ENCODE results near the gene FAM124B. TPM values are rescaled to one million over a fixed set of nuclear protein-coding genes. Genes with fewer than 3 reads are reported as not detected.

The FAM124B gene
- total RNA-seq, 2 donors from 2014 or later, result 0.37 to 0.42 TPM

DNA sequence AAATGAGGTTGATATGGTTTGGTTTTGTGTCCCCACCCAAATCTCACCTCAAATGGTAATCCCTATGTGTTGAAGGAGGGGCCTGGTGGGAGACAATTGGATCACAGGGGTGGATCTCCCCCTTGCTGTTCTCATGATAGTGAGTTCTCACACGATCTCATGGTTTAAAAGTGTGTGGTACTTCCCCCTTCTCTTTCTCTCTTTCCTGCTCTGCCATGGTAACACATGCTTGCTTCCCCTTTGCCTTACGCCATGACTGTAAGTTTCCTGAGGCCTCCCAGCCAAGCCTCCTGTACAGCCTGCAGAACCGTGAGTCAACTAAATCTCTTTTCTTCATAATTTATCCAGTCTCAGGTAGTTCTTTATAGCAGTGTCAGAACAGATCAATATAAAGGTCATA, 24.7 kb upstream of the FAM124B start:
- intact Hi-C loops (cut with DNase I), result no loop called here
- DNase-seq, result no peak
- no peak overlapping the region for H3K27ac ChIP-seq

DNA sequence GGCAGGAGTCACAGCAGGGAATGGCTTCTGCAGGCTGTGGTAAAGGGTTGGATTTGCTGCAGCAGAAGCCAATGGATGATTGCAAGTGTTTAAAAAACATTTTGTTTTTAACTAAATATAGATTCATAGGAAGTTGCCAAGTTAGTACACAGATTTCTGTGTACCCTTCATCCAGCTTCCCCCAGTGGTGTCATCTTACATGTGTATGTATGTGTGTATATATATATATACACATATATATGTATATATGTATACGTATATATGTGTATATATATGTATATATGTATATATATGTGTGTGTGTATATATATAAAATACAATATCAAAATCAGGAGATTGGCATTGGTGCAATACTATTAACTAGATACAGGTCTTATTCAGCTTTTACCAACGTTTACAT, 19.2 kb upstream of the FAM124B start:
- intact Hi-C loops (cut with DNase I), result no loop called here
- TF ChIP-seq CTCF (IDR thresholded peaks at IDR 0.05), result no peak

More for the DNA sequence above, 24.7 kb upstream of the FAM124B start:
- Histone ChIP-seq H3K9me3 (no peaks in the 10 kb centered on the region), H3K27me3 (no peaks in the 10 kb centered on the region), H3K9ac (ENCODE audit: low read depth in 2 of 2, low read length in 2 of 2) (no peak overlapping the region), H3K4me3 (no peak overlapping the region), H3K36me3 (no peaks in the 10 kb centered on the region), H3K4me1 (no peaks in the 10 kb centered on the region)
- TF ChIP-seq CTCF (IDR thresholded peaks at IDR 0.05), result no peak

GRCh38 chr2:224417947-224418346, 16.0 kb upstream of the FAM124B start:
- H3K36me3 ChIP-seq, result no peaks in the 10 kb centered on the region
- H3K9ac ChIP-seq (ENCODE audit: low read depth in 2 of 2, low read length in 2 of 2), result no peak overlapping the region
- no peaks in the 10 kb centered on the region for H3K4me1 ChIP-seq
- no peak overlapping the region for H3K27ac ChIP-seq
- intact Hi-C loops (cut with DNase I), result no loop called here
- no peaks in the 10 kb centered on the region for H3K27me3 ChIP-seq
- H3K4me3 ChIP-seq, result no peak overlapping the region
- H3K9me3 ChIP-seq, result no peaks in the 10 kb centered on the region
- DNase-seq, result no peak
- no peak for TF ChIP-seq CTCF (IDR thresholded peaks at IDR 0.05)

More for the DNA sequence above, 19.2 kb upstream of the FAM124B start:
- Histone ChIP-seq H3K4me1 (no peaks in the 10 kb centered on the region), H3K9me3 (no peaks in the 10 kb centered on the region), H3K4me3 (no peak overlapping the region), H3K9ac (ENCODE audit: low read depth in 2 of 2, low read length in 2 of 2) (no peak overlapping the region), H3K36me3 (no peaks in the 10 kb centered on the region), H3K27ac (no peak overlapping the region), H3K27me3 (no peaks in the 10 kb centered on the region)
- no peak for DNase-seq

DNA sequence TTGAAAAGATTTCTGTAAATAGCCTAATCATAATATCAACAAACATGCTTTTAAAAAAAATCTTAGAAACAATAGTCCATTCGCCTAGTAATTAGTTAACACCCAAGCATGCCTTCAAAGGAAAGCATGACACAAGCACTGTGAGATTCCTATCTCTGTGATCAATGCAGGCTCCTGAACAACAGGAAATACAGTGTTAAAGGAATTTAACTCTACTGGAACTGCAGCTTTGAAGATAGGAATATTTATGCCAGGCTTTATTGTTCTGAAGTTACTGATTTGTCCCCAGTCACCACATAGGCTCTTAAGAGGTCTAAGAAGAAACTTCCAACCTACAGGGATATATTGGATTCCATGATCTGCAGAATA, 15.4 kb upstream of the FAM124B start:
- no peak for TF ChIP-seq CTCF (IDR thresholded peaks at IDR 0.05)
- intact Hi-C loops (cut with DNase I), result no loop called here
- Histone ChIP-seq H3K27ac (no peak overlapping the region), H3K4me3 (no peak overlapping the region), H3K9me3 (no peaks in the 10 kb centered on the region), H3K4me1 (no peaks in the 10 kb centered on the region), H3K27me3 (no peaks in the 10 kb centered on the region), H3K36me3 (no peaks in the 10 kb centered on the region), H3K9ac (ENCODE audit: low read depth in 2 of 2, low read length in 2 of 2) (no peak overlapping the region)
- DNase-seq, result no peak

- DNase-seq, result no peak
- H3K4me3 ChIP-seq, result no peak overlapping the region
- intact Hi-C loops (cut with DNase I), result no loop called here
- H3K9ac ChIP-seq (ENCODE audit: low read depth in 2 of 2, low read length in 2 of 2), result no peak overlapping the region
- H3K4me1 ChIP-seq, result no peaks in the 10 kb centered on the region
- no peaks in the 10 kb centered on the region for H3K36me3 ChIP-seq
- no peaks in the 10 kb centered on the region for H3K9me3 ChIP-seq
- no peak overlapping the region for H3K27ac ChIP-seq
- no peaks in the 10 kb centered on the region for H3K27me3 ChIP-seq
- TF ChIP-seq CTCF (IDR thresholded peaks at IDR 0.05), result no peak
Observed at GRCh38 chr2:224416656-224417360, 14.9 kb upstream of the FAM124B start.

Measured in colonic mucosa (tissue), 4 donors.